HG03342 (cell line): ENCODE results near the gene ZSCAN10.

Source experiments
- ATAC-seq: cut with Tn5 transposase; IDR thresholded peaks from one replicate; pipeline ENCODE4 v1.9.1; 2021; ENCODE audit warnings: mild to moderate bottlenecking, moderate library complexity; ENCODE audit not compliant: unreplicated experiment

ZSCAN10 gene

DNA sequence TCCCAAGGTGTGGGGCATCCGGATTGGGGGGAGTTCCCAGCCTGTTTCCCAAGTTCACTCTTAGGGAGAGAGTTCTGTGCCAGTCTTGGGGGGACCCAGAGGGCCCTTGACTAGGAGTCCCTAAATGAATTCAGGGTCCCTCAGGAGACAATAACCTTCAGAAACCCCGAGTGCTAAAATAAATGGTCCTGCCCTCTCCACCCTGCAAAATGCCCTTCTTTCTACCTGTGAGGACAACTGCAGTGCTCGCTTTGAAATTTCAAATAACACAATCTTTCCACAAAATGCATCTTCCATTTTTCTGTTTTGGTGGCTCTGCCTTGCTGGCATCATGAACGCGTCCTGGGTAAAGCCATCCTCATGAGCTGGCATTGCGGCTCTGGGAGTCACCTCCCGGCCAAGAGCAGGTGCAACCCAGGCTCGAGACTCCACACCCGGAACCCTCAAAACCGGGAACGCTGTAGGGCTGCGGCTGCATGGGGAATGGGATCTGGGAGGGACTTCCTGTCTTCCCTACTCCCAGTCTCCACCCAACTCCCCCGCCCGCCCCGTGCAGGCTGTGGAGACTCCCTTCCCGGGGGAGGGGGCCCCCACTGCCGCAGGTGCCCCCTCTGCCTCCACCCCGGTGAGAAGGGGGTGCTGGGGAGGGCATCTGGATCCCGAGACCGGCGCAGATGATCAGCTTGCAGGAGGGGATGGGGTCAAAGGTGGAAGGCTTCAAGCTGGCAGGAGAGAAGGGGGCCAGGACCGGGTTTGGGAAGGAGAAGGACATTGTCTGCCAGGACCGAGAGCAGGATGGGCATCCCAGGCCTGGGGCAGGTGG is 13.2 kb upstream of the ZSCAN10 start, which contains the start of gene ZNF205:
ZNF205 (plus strand) TSS at position 529 of the 823 bp plus-strand sequence. CDS start 845 bp downstream, outside the sequence.
- ATAC-seq, result no peak

DNA sequence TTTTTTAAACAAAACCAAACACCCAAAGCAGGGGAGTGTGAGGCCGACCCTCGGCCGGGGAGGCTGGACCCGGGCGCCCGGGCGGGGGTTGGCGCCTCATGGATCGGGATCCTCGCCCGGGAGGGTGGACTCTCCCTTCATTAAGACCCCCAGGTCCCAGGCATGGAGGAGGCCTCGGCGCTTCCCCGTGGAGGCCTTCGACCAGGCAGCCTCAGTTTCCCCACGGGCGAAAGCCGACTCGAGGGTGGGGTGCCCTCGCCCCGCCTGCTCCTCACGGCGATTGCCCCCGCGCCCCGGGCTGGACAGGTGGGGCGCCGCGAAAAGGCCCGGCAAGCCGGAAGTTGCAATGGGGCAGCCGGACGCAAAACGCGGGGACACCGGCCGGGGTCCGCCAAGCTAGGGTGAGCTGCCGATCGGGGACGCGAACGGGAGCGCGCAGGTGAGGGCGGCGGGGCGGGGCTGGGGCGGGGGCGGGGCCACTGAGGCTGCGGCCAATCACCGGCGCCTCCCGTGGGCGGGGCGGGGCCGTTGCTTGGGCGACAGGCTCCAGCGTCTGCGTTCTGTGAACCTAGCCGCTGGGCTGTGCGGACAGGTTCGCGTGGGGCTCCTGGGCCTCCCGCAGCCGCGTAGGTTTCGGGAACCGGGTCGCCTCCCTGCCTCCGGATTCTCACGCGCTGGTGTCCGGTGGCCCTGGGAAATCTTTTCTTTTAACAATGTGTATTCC is 7.3 kb upstream of the ZSCAN10 start:
- ATAC-seq, result peak; percentile 71

- no peak for ATAC-seq
Observed at GRCh38 chr16:3101841-3102470, 2.9 kb upstream of the ZSCAN10 start.

- ATAC-seq, result no peak
Observed at GRCh38 chr16:3101018-3101840, 2.1 kb upstream of the ZSCAN10 start.

- peak; percentile 56 for ATAC-seq
Observed at GRCh38 chr16:3099732-3100499, 822 bp upstream of the ZSCAN10 start.

DNA sequence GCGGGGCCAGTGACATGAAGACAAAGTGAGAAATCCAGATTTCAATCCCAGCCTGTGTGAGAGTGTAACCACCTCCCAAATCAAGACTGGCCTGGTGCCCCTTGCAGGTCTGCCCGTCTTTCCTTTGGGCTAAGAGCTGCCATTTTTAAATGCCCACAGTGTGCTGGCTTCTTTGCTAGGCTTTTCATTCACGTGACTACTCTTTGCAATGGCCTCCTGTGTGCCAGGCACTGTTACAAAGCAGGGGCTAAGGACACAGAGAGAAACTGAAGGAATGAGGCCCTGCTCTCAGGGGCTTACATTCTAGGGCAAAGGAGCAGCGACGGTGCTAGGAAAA is 269 bp upstream of the ZSCAN10 start:
- ATAC-seq, result no peak

GRCh38 chr16:3097266-3097665 is 1.8 kb downstream of the ZSCAN10 start:
- no peak for ATAC-seq

DNA sequence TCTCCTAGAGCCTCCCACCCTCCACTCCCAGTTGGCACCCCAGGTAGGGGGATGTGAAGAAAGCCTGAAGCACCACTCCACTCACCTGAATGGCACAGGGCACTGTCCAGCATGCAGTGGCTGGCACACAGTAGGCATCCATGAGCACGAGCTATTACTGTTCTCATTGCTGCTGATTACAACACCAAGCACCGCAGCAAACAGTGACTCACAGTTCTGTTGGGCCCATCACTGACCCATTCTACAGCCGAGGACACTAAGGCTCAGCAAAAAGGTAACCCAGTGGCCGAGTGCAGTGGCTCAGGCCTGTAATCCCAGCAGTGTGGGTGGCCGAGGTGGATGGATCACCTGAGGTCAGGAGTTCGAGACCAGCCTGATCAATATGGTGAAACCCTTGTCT is 2.7 kb downstream of the ZSCAN10 start:
- no peak for ATAC-seq

DNA sequence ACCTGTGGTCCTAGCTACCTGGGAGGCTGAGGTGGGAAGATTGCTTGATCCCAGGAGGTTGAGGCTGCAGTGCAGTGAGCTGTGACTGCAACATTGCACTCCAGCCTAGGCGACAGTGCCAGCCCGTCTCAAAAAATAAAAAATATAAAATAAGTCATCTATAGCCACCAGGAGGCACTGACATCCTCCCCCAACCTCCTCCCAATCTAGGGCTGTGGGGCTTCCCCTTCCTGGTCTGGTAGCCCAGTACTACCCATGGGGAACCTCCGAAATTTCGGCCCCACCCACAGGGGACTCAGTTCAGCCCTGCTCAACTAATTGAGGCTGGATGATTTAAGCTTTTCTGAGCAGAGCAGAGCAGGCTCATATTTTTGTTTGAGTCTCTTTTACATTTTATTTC is 3.2 kb downstream of the ZSCAN10 start:
- ATAC-seq, result peak; percentile 76

- ATAC-seq, result no peak
Observed at GRCh38 chr16:3094289-3095027, 4.6 kb downstream of the ZSCAN10 start.

GRCh38 chr16:3092501-3092941 is 6.6 kb downstream of the ZSCAN10 start:
- ATAC-seq, result no peak

GRCh38 chr16:3091551-3091950 is 7.5 kb downstream of the ZSCAN10 start:
- ATAC-seq, result no peak

GRCh38 chr16:3089717-3090592 is 9.1 kb downstream of the ZSCAN10 start:
- ATAC-seq, result no peak

- ATAC-seq, result no peak
Observed at GRCh38 chr16:3088925-3089716, 10.0 kb downstream of the ZSCAN10 start.

- no peak for ATAC-seq
Observed at GRCh38 chr16:3088450-3088849, 10.6 kb downstream of the ZSCAN10 start.

DNA sequence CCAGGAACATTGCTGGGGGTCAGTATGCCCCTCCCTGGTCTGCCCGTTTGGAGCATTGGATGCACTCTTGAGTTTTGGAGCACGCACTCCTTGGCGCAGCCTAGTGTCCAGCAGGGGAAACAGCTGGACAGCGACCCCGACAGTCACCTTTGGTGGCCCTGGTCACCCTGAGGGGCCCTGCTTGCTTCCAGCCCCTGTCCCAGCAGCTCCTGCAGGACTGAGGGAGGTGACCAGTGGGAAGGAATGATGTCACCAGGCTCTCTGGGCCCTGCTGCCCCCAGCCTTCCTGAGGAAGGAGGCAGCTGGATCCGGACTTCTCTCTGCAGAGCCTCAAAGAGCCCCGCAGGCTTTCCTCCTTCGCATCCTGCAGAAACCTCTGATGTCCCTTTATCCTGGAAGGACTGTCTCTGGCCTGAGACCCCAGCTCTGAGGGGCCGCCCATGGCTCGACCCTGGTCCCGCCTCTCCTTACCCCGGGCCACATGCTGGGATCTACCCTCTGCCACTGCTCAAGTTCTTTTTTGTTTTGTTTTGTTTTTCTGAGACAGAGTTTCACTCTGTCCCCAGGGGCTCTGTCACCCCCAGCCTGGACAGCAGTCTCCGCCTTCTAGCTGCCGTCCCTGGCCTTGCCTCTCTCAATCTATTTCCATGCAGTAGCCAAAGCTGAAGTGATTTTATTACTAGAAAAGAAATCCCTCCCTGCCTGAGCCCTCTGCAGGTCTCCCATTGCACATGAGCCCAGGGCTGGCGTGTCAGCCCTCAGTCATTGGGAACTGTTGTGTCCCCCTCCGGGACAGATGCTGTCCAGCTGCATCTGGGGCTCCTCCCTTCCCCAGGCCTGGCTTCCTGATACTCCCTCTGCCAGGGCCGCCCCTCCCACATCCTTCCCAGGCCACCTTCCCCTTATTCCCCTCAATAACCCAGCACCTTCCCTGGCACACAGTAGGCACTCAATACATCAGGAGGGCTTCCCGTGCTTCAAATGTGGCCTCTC is 11.6 kb downstream of the ZSCAN10 start:
- ATAC-seq, result no peak
